ENCODE measurements around the gene FBXO44.
"Not testable (repeated sequence)": the region's sequence is repeated elsewhere in the genome, so short reads cannot be mapped to it uniquely, and the experiment has no call there.

The FBXO44 gene, protein sequence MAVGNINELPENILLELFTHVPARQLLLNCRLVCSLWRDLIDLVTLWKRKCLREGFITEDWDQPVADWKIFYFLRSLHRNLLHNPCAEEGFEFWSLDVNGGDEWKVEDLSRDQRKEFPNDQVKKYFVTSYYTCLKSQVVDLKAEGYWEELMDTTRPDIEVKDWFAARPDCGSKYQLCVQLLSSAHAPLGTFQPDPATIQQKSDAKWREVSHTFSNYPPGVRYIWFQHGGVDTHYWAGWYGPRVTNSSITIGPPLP

DNA sequence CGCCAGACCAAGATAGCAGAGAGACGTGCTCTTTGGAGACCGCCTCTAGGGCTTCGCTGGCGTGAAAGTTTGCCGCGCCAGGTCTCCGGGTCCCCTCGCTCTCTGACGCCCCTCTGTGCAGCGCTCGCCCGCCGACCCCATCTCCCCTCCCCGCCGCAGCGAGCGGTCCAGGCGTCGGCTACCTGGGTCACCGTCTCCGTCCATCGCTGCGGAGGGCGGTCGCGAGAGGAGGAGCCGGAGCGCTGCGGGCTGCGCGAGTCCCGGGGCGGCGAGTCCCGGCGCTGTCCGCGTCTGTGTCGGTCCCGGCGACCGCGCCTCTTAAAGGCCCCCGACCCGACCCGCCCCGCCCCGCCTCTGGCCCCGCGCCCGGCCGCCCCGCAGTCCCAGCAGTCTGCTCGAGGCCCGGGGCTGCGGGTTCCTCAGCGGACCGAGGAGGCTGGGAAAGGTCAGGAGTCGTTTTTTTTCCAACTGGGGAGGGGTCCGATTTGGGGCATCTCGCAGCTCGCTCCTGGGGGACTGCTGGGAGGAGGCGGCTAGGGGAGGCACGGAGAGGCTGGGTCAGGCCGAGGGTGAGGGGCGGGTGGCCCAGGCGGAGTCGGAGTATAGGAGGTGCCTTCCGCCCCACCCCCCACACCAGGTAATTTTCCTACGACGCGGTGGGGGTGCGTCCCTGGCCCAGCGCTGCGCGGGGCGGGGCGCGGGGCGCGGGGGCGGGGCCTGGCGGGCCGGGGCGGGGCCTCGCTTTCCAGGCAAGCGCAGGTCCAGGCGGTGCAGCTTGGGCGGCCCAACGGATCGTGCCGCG lies at the start of gene FBXO44, which contains the start of gene FBXO2:
FBXO44 (plus strand) TSS at position 741 of the 802 bp plus-strand sequence. CDS start 959 bp downstream, outside the sequence.
FBXO2 (minus strand) TSS at position 293 of the 802 bp plus-strand sequence; CDS start at position 204, 89 bp downstream.
- peak; percentile 42 for DNase-seq

DNA sequence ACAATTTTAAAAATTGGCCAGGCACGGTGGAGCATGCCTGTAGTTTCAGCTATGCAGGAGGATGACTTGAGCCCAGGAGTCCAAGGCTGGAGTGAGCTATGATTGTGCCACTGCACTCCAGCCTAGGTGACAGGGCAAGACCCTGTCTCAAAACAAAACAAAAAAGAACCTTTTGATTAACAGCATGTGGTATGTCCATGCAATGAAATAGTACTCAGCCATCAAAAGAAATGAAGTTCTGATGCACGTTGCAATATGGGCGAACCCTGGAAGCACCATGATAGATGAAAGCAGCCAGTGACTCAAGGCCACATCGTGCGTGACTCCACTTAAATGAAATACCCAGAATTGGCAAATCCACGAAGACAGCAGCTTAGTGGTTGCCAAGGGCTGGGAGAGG lies 47.9 kb upstream of the FBXO44 start:
- DNase-seq, result no peak

DNA sequence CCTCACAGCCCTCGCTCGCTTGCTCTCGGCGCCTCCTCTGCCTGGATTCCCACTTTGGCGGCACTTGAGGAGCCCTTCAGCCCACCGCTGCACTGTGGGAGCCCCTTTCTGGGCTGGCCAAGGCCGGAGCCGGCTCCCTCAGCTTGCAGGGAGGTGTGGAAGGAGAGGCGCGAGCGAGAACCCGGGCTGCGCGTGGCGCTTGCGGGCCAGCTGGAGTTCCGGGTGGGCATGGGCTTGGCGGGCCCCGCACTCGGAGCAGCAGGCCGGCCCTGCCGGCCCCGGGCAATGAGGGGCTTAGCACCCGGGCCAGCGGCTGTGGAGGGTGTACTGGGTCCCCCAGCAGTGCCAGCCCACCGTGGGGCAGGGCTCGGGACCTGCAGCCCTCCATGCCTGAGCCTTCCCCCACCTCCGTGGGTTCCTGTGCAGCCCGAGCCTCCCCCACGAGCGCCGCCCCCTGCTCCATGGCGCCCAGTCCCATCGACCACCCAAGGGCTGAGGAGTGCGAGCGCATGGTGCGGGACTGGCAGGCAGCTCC lies 46.0 kb upstream of the FBXO44 start:
- DNase-seq, result not testable (repeated sequence)

DNA sequence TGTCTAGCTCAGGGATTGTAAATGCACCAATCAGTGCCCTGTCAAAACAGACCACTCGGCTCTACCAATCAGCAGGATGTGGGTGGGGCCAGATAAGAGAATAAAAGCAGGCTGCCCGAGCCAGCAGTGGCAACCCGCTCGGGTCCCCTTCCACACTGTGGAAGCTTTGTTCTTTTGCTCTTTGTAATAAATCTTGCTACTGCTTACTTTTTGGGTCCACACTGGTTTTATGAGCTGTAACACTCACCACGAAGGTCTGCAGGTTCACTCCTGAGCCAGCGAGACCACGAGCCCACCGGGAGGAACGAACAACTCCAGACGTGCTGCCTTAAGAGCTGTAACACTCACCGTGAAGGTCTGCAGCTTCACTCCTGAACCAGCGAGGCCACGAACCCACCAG lies 45.3 kb upstream of the FBXO44 start:
- DNase-seq, result not testable (repeated sequence)

DNA sequence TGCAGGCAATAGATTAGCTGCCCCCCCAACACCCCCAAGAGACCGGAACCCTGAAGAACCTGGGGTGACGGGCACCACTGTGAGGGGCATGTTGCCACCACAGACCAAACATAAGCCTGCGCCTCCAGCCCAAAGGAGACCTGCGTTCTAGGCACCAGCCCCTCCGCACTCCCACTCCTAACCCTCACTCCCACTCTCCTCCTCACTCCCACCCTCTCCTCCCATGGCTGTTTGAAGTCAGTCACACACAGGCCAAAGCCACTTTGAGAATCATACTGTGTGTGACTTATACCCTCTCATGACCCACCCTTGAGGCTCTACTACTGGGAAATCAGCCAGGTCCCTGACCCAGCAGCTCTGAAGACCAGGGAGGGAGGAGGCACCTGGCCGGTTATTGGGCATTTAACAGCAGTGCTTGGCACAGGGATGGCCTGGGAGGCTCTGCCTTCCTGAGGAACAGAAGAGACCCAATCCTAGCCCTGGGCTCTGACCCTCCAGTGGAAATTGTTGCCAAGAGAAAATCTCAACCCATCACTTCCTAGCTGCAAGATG lies 44.0 kb upstream of the FBXO44 start:
- DNase-seq, result no peak

DNA sequence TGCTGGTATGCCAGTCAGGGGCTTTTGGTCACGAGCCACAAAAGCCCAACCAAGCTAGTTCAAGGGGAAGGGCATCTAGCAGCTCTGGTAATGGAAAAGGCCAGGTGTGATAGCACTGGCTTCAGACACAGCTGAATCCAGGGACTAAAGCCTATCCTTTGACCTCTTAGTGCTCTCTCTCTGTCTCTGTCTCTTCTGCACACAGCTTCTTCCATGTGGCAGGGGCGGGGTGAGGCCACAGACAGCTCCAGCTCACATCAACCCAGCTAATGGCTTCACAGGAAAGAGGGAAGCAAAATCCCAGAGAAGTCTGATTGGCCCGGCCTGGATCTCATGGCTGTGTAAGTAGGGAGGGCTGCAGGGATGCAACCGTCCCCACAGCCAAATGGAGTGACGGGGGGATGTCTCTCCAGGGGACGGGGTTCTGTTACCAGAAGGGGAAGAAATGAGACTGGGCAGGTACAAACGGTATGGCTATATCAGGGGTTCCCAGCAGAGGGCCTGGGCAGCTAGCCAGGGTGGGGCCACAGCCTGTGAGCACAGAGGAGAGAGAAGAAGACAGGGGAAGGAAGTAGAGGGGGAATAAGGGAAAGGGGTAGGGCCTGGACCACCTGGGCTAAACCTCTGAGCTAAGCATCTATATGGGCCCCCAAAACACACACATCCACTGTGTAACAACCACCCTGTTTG lies 42.9 kb upstream of the FBXO44 start:
- DNase-seq, result no peak

DNA sequence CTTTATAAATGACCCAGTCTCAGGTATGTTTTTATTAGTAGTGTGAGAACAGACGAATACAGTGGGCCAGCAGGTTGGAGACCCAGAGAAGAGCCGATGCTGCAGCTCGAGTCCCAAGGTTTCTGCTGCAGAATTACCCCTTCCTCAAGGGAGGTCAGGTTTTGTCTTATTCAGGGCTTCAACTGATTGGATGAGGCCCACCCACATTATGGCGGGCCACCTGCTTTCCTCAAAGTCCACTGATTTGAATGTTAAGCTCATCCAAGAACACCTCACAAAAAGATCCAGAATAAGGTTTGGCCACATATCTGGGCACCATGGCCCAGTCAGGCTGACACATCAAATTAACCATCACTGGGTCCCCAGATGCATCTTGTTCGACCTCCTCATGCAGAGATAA lies 41.3 kb upstream of the FBXO44 start:
- no peak for DNase-seq

DNA sequence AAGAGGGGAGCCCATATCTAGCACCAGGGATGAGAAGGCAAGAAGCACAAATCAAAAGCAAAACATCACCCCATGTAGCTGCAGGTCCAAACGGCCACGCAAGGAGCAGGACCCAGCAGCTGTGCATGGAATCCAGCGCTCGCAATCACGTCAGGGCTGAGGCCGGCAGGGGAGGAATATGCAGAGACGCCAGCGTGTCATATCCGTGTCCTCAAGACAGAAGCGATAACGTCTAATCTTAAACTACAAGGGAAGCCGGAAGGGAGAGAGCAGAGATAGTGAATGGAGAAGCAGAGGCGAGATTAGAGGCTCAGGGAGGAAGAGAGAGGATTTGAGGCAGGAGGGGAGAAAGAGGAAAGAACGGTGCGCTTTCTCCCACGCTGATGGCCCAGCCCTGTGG lies 39.6 kb upstream of the FBXO44 start:
- DNase-seq, result no peak

DNA sequence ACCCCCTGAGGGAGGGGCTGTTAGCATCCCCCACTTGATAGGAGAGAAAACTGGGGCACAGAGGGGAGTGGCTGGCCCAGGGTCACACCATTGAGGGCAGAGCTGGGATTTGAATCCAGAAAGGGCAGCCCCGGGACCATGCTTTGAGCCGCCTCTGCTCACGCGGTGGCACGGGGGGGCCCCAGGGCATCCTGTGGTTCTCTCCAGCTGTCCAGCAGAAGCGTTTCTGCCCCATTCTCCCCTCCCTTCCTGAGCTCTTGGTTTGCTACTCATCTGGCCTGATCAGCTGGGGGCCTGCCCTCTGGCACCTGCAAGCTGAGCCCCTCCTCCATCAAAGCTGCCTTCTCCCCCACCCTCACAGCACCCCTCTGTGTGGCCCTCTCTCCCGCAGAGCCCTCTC lies 37.9 kb upstream of the FBXO44 start:
- no peak for DNase-seq

DNA sequence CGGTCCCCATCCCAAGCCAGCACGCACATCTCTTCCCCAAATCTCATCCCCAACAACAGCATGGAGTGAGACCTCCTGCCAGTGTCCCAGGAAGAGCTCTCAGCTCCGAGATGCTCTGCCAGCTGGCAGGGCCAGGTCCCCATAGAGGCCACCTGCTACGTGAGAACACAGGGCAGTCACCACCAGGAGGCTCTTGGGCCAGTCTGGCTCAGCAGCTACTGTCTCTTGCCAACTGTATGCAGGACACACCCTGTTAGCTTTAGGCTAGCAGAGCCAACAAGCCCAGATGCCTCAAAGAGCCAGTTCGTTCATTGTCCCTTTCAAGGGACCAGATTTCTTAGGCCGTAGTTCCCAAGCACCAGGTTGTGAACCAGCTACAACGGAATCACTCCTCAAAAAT lies 37.4 kb upstream of the FBXO44 start:
- DNase-seq, result peak; percentile 72

DNA sequence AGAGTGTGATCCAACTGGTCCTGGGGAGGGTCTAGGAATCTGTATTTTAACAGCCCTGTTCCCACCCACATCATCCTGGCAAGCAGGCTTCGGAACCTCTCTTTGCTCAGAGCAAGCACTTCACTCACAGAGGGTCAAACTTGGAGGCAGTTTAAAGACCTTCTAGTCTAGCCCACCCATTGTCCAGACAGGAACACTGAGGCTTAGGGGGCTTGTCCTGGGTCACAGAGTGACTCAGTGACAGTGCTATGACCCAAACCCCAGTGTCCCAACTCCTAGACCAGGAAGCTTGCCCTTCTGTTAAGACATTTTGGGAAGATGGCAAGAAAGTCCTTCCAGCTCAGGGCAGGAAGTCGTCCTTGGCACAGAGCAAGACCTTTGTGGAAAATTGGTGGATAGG lies 36.9 kb upstream of the FBXO44 start:
- no peak for DNase-seq

DNA sequence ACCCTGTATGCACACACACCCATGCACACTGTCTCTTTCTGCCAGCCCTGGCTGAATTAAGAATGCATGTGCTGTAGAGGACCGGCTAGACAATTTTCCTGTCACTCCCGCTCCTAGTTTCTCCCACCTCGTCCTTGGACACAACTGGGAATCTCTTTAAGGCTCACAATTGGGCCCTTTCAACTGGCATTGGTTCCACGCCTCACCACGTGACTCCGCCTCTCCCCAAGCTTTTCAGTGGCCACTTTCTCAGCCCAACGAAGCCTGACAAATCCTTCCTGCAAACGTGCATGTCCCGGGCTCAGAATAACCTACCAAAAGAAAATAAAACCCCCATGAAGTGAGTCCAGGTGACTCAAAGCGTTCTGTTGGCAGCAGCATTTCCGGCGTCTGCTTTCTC lies 34.3 kb upstream of the FBXO44 start:
- no peak for DNase-seq

DNA sequence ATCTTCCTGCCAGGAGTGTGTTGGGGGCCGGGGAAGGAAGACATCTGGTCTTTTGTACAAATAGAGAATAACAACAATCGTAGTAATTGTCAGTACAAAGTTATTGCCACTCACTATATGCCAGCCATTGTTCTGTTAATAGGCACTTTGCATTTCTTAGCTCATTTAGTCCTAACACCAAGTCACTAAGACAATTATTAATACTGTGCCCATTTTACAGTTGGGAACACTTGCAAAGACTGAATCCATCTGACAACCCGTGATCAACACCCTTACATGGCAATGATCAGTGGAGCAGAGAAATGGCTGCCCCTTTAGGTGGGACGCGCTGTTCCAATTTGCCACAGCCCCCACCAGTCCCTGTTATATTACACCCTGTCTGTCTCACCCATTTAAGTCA lies 33.8 kb upstream of the FBXO44 start:
- DNase-seq, result no peak

DNA sequence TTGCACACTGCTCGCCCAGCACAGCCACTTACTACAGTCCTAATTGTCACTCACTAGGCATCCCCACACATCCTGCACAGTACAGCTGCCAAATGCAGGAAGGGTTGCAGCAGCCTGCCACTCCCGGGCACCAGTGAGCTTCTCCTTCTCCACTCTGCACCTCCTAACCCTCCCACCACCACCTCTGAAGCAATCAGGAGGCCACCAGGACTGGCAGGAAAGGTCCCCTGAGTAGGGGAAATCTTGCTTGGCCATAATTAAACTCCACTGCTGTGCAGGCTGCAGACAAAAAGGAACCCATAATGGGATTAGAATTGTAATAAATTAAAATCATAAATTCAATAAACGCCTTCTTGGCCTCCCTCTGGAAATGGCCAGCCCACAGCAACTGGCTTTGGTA lies 32.3 kb upstream of the FBXO44 start:
- no peak for DNase-seq

DNA sequence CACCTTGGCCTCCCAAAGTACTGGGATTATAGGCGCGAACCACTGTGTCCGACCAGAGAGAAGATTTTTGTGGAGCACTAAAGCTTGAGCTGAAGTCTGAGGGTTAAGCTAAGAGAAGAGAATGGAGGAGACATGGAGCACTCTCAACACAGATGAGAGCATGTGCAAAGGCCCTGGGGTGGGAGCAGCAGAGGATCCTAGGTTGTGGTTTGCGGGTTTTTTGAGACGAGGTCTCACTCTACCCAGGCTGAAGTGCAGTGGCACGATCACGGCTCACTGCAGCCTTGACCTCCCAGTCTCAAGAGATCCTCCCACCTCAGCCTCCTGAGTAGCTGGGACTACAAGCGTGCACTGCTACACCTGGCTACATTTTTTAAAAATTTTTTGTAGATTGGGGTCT lies 31.0 kb upstream of the FBXO44 start:
- DNase-seq, result no peak

DNA sequence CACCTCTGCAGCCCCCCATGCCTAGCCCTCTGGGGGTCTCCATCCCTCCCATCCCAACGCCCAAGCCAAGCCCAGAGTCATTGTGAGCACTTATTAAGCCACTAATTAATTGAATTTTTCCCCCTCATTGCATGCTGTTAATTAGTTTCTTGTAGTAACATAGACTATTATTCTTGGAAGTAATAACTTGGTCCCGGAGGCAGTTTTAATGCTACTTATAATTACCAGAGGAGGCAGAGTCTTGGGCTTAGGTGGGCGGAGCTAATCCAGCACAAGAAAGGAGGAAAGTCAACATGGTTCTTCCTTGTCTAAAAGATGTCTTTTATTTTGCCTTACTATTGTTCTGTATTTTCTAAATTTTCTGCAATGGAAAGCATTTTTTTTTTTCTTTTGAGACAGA lies 28.1 kb upstream of the FBXO44 start:
- DNase-seq, result no peak

DNA sequence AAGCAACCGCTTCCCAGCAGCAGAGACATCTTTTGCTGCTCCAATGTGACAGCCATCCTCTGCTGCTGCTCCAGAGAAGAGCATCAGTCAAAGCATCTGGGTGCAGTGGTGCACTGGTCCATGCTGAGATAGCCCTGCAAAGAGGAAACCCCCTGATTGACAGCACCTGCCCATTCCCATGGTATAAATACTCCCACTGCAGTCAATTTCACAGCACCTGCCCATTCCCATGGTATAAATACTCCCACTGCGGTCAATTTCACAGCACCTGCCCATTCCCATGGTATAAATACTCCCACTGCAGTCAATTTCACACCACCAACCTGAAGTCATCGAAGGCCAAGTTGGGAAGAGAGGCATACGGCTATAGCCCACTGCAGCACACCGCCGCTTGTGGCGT lies 25.9 kb upstream of the FBXO44 start:
- DNase-seq, result no peak

DNA sequence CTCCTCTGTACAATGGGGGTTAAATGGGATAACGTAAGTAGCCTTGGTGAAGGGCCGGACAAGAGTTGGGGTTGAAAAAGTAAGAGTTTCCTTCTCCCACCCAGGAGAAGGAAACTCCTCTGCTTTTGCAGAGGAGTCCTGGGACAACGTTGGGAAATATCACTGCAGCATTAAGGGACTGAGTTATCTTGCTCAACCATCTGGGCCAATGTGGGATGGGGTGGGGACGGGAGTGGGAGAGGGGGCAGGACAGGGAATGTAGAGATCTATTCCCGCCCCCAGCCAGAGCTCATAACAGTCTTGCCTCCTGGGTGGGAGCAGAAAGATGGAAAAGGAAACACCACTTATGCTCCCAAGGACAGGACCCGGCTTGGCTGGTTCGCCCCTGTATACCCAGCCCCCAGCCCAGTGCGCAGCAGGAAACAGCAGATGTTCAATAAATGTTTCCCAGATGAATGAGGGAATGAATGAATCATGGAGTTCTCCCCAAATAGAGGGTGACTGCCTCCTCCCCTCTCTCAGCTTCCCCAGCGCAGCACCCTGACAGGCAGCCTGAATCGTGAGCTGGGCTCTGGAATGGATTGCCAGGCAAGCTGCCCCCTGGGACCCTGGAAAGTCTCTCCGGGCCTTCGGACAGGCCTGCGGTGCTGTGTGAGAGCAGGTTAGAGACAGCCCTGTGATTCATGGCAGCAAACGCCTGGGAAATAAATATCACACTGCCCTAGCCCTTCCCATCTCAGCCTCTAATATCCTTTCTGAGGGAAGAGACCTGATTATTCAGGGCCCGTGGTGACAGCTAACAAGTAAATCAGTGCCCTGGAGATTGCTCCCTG lies 25.3 kb upstream of the FBXO44 start:
- no peak for DNase-seq

DNA sequence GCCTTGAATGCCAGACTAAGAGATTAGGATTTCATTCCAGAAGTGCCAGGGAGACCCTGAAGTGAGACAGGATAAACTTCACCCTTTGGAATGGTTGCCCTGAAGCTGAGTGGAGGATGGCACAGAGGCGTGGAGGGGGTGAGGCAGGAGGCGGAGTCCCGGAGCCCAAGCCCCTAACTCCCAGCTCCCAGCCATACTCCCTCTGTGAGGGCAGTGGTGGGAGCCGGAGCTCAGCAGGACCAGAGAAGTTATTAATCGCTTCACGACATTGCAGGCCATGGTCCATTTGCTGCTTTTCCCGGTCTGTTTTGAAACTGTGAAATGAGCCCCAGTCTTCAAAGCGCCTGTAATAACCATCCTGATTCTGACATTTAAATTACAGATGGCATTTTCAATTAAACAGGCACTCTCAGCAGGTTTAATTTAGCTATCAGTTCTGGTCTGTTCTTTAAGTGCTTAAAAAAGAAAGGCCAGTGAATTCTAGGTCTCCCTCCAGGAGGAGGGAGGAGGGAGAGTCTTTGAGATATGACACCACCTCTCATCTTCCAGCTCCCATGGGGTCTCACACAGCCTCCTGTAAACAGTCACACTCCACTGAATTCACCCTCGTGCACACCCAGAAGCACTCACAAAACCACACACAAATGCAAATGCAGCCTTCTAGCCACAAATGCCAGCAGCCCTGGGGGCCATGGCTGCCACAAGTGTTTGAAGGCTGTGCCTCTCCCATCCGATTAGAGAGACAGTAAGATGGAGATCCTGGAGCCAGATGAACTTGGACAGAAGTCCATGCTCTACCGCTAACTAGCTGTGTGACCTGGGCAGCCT lies 20.1 kb upstream of the FBXO44 start:
- peak; percentile 17 for DNase-seq

DNA sequence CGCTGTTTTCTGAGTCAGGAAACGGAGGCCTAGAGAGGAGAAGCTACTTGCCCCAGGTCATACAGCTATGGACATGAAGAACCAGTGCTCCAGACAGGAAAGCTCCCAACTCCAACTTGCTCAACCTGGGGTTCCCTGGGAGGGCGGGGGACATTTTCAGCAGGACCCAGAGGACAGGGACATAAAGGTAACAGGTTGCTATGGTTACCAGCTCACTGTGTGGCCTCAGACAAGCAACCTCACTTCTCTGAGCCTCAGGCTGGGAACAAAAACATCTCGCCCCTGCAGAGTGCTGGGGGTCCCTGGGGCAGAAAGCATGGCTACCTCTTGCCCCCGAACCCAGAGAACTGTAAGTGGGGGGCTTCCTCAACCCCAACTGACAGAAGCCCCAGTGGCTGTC lies 16.6 kb upstream of the FBXO44 start:
- no peak for DNase-seq

DNA sequence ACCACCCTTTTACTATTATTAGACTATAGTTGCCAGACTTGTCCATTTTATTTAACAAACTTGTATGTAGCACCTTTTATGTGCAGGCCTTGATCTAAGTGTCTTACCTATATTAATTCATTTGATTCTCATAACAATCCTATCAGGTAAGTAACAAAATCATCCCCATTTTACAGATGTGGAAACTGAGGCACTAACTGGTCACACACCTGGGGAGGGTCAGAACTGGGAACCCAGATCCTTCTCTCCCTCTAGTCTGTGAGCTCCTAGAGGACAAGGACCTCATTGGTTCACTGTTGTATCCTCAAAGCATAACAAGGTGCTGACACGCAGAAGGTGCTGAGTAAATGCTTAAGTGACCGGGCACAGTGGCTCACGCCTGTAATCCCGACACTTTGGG lies 15.3 kb upstream of the FBXO44 start:
- no peak for DNase-seq
